ENCODE data around the gene KCNT1. TPM values are rescaled to one million over a fixed set of nuclear protein-coding genes. Genes with fewer than 3 reads are reported as not detected.

KCNT1 gene
- polyA plus RNA-seq, 1 experiment = not detected

DNA sequence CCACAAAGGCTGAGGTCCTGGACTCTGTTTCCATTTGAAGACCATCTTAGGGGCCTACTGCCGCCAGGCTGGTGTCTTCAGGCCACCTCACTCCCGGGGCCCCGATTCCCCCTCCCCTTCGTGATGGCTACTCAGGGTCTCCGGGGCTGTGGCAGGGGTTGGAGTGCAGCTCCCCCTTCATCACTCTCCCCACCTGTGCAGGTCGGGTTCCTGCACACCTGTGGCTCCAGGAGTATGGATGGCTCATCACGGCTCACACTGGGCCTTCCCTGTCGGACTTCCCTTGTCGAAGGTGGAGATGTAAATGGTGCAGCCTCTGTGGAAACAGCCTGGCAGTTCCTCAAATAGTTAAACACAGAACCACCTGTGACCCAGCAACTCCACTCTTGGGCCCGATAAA is 27.0 kb upstream of the KCNT1 start:
- CTCF ChIA-PET = no interaction called here
- POLR2A ChIA-PET = no interaction called here
- Histone ChIP-seq H3K27me3 (ENCODE audit: control insufficient read depth, insufficient read depth, low read length) (no peaks in the 10 kb centered on the region), H3K27ac (ENCODE audit: low read depth, low read length) (no peak overlapping the region), H3K9me3 (ENCODE audit: control insufficient read depth, insufficient read depth, low read length) (peaks cover 9% of the 10 kb centered on the region; the same call in 1 of the 2 replicates), H3K4me3 (ENCODE audit: low read depth, low read length) (no peak overlapping the region)
- TF ChIP-seq, protein P1, sequence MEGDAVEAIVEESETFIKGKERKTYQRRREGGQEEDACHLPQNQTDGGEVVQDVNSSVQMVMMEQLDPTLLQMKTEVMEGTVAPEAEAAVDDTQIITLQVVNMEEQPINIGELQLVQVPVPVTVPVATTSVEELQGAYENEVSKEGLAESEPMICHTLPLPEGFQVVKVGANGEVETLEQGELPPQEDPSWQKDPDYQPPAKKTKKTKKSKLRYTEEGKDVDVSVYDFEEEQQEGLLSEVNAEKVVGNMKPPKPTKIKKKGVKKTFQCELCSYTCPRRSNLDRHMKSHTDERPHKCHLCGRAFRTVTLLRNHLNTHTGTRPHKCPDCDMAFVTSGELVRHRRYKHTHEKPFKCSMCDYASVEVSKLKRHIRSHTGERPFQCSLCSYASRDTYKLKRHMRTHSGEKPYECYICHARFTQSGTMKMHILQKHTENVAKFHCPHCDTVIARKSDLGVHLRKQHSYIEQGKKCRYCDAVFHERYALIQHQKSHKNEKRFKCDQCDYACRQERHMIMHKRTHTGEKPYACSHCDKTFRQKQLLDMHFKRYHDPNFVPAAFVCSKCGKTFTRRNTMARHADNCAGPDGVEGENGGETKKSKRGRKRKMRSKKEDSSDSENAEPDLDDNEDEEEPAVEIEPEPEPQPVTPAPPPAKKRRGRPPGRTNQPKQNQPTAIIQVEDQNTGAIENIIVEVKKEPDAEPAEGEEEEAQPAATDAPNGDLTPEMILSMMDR (IDR thresholded peaks at IDR 0.05; ENCODE audit: low read depth, low read length) = no peak
- DNase-seq (ENCODE audit: low read depth, low spot score) = no peak

DNA sequence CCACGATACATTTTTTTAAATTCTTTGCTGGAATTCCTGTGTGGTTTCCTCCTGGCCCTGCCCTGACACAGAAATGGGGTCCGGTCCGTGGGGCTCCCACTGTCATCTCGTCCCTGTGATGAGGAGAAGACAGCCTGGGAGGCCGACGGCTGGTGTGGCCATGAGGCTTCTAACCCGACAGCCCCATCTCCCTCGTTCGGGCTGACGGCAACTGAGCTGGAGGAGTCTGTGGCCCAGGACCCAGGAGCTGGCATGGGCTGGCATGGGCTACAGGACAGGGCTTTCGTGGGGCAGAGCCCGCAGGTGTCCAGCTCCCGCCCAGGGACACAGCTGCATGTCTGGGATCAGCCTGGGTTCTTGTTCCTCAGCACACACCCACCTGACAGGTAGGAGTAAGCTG is 25.1 kb upstream of the KCNT1 start:
- DNase-seq (ENCODE audit: low read depth, low spot score) = no peak
- Histone ChIP-seq H3K27ac (ENCODE audit: low read depth, low read length) (no peak overlapping the region), H3K9me3 (ENCODE audit: control insufficient read depth, insufficient read depth, low read length) (peaks cover 4% of the 10 kb centered on the region; the same call in 1 of the 2 replicates), H3K27me3 (ENCODE audit: control insufficient read depth, insufficient read depth, low read length) (no peaks in the 10 kb centered on the region), H3K4me3 (ENCODE audit: low read depth, low read length) (no peak overlapping the region)
- ChIA-PET CTCF (no interaction called here), POLR2A (no interaction called here)
- TF ChIP-seq, protein P1 (IDR thresholded peaks at IDR 0.05; ENCODE audit: low read depth, low read length) = no peak

DNA sequence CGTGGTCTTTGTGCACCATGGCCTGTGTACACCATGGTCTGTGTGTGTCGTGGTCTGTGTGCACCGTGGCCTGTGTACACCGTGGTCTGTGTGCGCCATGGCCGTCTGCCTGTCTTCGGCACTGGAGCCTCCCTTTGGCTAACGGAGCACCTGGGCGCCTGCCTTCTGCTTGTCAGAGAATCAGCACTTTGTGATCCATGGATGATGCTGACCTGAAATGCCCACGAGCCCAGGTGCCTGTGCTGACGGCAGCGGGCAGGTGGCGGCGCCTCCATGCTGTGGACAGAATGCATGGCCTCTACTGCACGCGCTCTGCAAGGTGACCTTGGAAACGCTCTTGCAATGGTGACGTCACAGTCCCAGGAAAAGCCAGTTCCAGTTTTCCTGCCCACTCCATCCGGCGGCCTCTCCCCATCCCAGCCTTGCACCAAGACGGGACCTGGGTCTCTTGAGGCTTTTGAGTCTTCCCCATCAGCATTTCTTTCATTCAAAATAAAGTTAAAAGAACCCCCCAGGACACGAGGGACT is 24.3 kb upstream of the KCNT1 start:
- no peak for DNase-seq (ENCODE audit: low read depth, low spot score)
- Histone ChIP-seq H3K27me3 (ENCODE audit: control insufficient read depth, insufficient read depth, low read length) (no peaks in the 10 kb centered on the region), H3K9me3 (ENCODE audit: control insufficient read depth, insufficient read depth, low read length) (peaks cover 4% of the 10 kb centered on the region; the same call in 1 of the 2 replicates), H3K4me3 (ENCODE audit: low read depth, low read length) (no peak overlapping the region), H3K27ac (ENCODE audit: low read depth, low read length) (no peak overlapping the region)
- ChIA-PET POLR2A (no interaction called here), CTCF (no interaction called here)
- TF ChIP-seq, protein P1 (IDR thresholded peaks at IDR 0.05; ENCODE audit: low read depth, low read length) = no peak

DNA sequence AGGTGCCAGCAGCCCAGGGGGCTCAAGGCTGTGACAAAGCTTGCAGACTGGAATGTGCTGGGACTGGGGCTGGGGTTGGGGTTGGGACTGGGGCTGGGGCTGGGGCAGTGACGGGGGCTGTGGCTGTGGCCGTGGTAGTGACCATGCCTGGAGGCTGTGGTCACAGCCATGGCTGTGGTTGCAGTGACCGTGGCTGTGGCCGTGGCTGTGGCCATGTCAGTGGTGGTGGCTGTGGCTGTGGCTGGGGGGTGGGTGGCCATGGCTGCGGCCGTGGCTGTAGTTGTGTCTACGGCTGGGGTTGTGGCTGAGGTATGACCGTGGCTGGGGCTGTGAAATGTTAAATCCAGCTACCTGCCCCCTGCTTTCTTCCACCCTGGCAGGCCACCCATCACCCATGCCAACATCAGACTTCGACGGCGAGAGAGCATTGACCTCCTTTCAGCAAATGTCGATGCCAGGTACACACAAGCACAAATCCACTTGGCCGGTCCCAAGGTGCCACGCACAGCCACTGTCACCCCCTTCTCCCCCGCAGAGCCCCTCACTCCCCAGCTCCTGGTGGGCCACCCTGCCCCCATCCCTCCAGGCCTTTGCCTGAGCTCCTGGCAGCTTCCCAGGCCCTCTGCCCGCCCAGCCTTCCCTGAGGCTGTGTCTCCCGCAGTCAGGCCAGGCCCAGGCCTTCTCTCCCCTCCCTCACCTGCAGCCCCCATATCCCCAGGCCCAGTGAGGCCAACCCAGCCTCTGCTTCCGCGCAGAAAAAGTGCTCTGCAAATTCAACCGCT is 23.6 kb upstream of the KCNT1 start:
- H3K27me3 ChIP-seq (ENCODE audit: control insufficient read depth, insufficient read depth, low read length) = no peaks in the 10 kb centered on the region
- ChIA-PET CTCF (no interaction called here), POLR2A (no interaction called here)
- TF ChIP-seq, protein P1 (IDR thresholded peaks at IDR 0.05; ENCODE audit: low read depth, low read length) = no peak
- H3K4me3 ChIP-seq (ENCODE audit: low read depth, low read length) = no peak overlapping the region
- H3K27ac ChIP-seq (ENCODE audit: low read depth, low read length) = no peak overlapping the region
- peaks cover 4% of the 10 kb centered on the region; the same call in 1 of the 2 replicates for H3K9me3 ChIP-seq (ENCODE audit: control insufficient read depth, insufficient read depth, low read length)
- DNase-seq (ENCODE audit: low read depth, low spot score) = no peak

DNA sequence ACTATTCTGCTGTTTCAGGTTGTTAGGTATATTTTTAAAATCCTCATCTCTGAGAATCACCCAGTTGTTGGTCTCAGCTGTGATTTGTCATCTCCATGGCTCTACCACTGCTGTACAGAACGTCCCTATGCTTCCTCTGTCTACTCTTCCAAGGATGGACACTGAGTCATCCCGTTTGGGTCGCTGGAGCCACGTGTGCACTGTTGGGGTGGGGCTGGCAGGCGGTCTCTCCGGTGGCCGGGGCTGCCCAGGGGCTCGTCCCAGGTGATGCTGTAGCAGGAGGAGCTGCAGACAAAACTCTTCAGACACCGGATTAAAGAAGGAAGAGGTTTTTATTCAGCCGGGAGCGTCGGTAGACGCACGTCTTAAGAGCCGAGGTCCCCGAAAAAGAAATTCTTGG is 21.9 kb upstream of the KCNT1 start:
- TF ChIP-seq, protein P1 (IDR thresholded peaks at IDR 0.05; ENCODE audit: low read depth, low read length) = no peak
- Histone ChIP-seq H3K4me3 (ENCODE audit: low read depth, low read length) (no peak overlapping the region), H3K27ac (ENCODE audit: low read depth, low read length) (no peak overlapping the region), H3K9me3 (ENCODE audit: control insufficient read depth, insufficient read depth, low read length) (peaks cover 4% of the 10 kb centered on the region; the same call in 1 of the 2 replicates), H3K27me3 (ENCODE audit: control insufficient read depth, insufficient read depth, low read length) (peaks cover 4% of the 10 kb centered on the region)
- no peak for DNase-seq (ENCODE audit: low read depth, low spot score)
- ChIA-PET POLR2A (no interaction called here), CTCF (no interaction called here)

Data from AG04450 (cell line).